PC-3 (cell line): ENCODE results near the gene ADAM11.

Experiments used
- CTCF ChIP-seq: fragments of 300-600 bp; sonication (generic); conservative IDR thresholded peaks from 2 replicates; pipeline ENCODE4 v1.5.1; 2017; ENCODE audit warnings: antibody characterized with exemption, low read depth, mild to moderate bottlenecking, low read length
- EZH2 ChIP-seq: fragments of 300-600 bp; sonication (generic); IDR thresholded peaks from one replicate; pipeline ENCODE4 v1.6.1; 2017; ENCODE audit warnings: antibody characterized with exemption, mild to moderate bottlenecking, low read length; ENCODE audit not compliant: unreplicated experiment
- EZH2phosphoT487 ChIP-seq: fragments of 300-600 bp; sonication (generic); IDR thresholded peaks from 2 replicates; pipeline ENCODE4 v1.6.1; 2018; ENCODE audit warnings: mild to moderate bottlenecking, antibody characterized with exemption, low read length, borderline replicate concordance

GRCh38 chr17:44775136-44775837 lies 16.5 kb downstream of the ADAM11 start:
- TF ChIP-seq CTCF, result peak; percentile 36; the same call in 1 of the 2 replicates
- no peak for TF ChIP-seq EZH2phosphoT487
- TF ChIP-seq EZH2, result no peak
